ENCODE results near the gene IER5L. TPM values are rescaled to one million over a fixed set of nuclear protein-coding genes. Genes with fewer than 3 reads are reported as not detected.

Gene IER5L
- total and polyA plus RNA-seq, 9 of the 15 experiments (the other 6 are each of a cell fraction or from before 2014, with no cell fraction given) = 0.14 to 11.9 (median 0.52) TPM

GRCh38 chr9:129154866-129155477 lies 23.1 kb downstream of the IER5L start:
- in situ Hi-C loops (cut with MboI) (no loop called here), intact Hi-C loops (cut with micrococcal nuclease) (no loop called here)
- ChIA-PET CTCF (ENCODE audit: low intra/inter-chr PET ratio) (no interaction called here), POLR2A (no interaction called here)
- no peaks in the 10 kb centered on the region for H3K9me1 ChIP-seq (ENCODE audit: control insufficient read depth, insufficient read depth, low read length)
- no peaks in the 10 kb centered on the region for H3K79me2 ChIP-seq (ENCODE audit: control insufficient read depth, insufficient read depth, low read length)
- H3K27me3 ChIP-seq (ENCODE audit: control insufficient read depth in 2 of 2, insufficient read depth in 2 of 2, low read length in 2 of 2) = no peaks in the 10 kb centered on the region
- peaks cover 0 to 17% of the 10 kb centered on the region in 2 experiments; a peak in 1 of 5 replicates for H3K4me1 ChIP-seq (replicated peaks in 1 of 2; ENCODE audit: control insufficient read depth in 2 of 2, insufficient read depth in 2 of 2, low read length in 2 of 2)
- ATAC-seq = no peak
- H3K27ac ChIP-seq (ENCODE audit: extremely low read depth, low read depth, low read length) = no peak overlapping the region
- FAIRE-seq = no peak
- no peak overlapping the region; a peak in 1 of 4 replicates for H3K9ac ChIP-seq (ENCODE audit: insufficient read depth in 1 of 2, low read depth in 2 of 2, low read length in 2 of 2)
- DNase-seq (ENCODE audit: extremely low read depth in 1 of 4, low spot score in 3 of 4) = no peak
- no peaks in the 10 kb centered on the region for H3K36me3 ChIP-seq (ENCODE audit: control insufficient read depth, insufficient read depth, low read length)
- H2AFZ ChIP-seq (ENCODE audit: low read depth, low read length) = no peak overlapping the region
- no TSS peak for BruUV-seq (replicated peaks)
- H3K9me3 ChIP-seq (replicated peaks; ENCODE audit: control insufficient read depth, insufficient read depth, low read depth, low read length) = no peaks in the 10 kb centered on the region
- H4K20me1 ChIP-seq (replicated peaks; ENCODE audit: control insufficient read depth, insufficient read depth, low read length) = no peaks in the 10 kb centered on the region
- no peak overlapping the region for H3K4me2 ChIP-seq (ENCODE audit: insufficient read depth, low read length)
- no peak overlapping the region for H3K4me3 ChIP-seq
- 78% methylated on average over 15 of the region's 16 CpGs for WGBS (ENCODE audit: insufficient coverage, low coverage, missing lambda C conversion rate)
- TF ChIP-seq NFATC3 (IDR thresholded peaks at IDR 0.05) (no peak), MGA (IDR thresholded peaks at IDR 0.05) (no peak), PATZ1 (CRISPR knock-in tag; IDR thresholded peaks at IDR 0.05; ENCODE audit: borderline replicate concordance) (no peak), NR2C1 (IDR thresholded peaks at IDR 0.05) (no peak), NR2C1 (tag; IDR thresholded peaks at IDR 0.05) (no peak), NBN (IDR thresholded peaks at IDR 0.05; ENCODE audit: low read depth) (no peak), ZNF24 (IDR thresholded peaks at IDR 0.05) (no peak), ZBTB17 (CRISPR knock-in tag; IDR thresholded peaks at IDR 0.05) (no peak)

Measured in K562 (cell line).